HG02642 (cell line): ENCODE results near the gene TNFRSF19.

Experiments used
- ATAC-seq: cut with Tn5 transposase; IDR thresholded peaks from one replicate; pipeline ENCODE4 v1.9.1; 2021; ENCODE audit warnings: mild to moderate bottlenecking; ENCODE audit not compliant: unreplicated experiment, poor library complexity

The TNFRSF19 gene

DNA sequence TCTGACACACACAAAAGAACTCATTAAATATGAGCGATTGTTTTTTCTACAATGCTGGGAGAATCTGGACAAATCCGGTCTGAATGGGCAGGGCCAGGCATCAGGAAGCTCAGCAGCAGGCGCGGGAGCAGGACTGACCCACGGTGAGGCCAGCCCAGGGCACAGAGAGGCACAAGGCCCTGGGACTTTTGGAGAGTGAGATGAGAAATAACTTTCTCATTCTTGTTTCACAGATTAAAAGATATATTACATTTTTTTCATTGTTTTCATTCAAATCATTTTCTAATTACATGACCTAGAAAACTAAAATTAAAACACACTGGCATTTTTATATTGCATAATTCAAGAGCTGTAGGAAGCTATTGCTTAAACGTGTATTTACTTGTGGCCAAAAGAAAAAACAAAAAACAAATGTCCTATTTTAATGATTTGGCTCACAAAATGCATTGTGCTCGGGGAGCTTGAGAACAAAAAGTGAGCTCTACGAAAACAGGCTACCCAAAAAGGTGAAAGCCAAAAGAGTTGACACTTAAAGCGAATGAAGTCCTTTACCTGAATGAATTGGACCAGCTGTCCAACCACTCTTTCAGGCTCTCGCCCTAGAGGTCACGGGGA lies 133.1 kb downstream of the TNFRSF19 start:
- no peak for ATAC-seq

DNA sequence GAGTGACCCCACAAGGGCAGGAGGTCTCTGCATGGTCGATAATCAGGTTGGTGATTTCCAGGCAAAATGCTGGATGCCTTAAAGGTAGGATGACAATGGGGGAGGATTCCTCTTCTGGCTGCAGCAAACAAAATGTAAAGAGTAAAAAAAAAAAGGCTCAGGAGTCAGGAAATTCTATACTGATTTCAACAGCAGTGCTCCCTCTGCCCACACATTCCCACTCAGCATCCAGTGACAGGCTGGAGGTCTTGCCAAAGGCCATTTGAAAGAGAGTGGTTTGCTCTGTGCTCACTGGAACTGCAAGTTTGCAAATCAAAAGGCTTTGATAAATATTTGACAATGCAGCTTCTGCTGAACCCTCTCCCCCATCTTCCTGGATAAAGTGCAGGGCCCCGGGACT lies 135.4 kb downstream of the TNFRSF19 start:
- ATAC-seq: no peak

DNA sequence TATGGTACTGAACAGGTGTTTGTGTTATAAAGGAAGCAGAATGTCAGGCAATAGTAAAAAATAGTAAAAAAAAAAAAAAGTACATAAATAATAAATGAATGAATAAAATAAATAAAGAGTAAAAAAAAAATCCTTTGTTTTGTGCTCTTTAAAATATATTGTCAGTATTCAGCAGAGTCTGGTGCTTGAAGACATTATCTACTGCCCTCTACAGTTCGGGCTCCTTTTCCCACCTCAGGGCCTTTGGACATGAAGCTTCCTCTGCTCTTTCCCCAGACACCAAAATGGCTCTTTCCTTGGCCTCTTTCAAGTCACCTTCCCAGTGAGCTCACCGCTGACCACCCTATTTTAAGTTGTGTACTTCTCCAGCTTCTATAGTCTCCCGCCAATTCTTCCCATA lies 137.5 kb downstream of the TNFRSF19 start:
- ATAC-seq: no peak

- no peak for ATAC-seq
These were observed 139.3 kb downstream of the TNFRSF19 start for GRCh38 chr13:23709536-23709935.

DNA sequence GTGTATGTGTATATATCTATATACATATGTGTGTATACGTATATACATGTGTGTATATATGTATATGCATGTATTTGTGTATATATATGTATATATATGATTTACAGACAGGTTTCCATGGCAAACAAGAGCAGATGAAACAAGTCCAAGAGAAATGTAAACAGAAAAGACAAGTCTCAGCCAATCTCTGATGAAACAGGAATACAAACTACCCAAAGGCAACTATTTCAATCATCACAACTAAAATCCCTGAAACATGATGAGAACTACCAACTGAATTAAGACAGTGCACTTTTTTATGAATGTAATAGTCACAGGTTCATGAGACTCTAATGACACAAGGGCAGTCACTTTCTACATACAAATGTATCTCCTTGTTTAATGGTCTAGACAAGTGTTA lies 140.2 kb downstream of the TNFRSF19 start:
- no peak for ATAC-seq

DNA sequence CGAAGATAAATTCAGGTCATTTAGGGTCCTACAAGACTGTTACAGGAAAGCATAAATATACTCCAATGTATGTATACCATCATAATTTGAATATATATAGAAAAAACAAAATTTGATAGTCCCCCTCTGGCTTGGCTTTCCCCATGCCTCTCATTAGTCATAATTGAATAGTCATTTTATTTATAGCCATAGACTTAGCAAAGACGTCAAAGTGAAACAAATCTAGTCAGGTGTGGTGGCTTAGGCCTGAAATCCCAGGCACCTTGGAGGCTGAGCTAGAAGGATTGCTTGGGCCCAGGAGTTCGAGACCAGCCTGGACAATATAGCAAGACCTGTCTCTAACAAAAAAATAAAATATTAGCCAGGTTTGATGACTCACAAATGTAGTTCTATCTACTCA lies 141.1 kb downstream of the TNFRSF19 start:
- no peak for ATAC-seq

GRCh38 chr13:23714672-23715071 lies 144.5 kb downstream of the TNFRSF19 start:
- no peak for ATAC-seq

GRCh38 chr13:23715092-23715761 lies 145.0 kb downstream of the TNFRSF19 start:
- no peak for ATAC-seq

- no peak for ATAC-seq
These were observed 145.6 kb downstream of the TNFRSF19 start for GRCh38 chr13:23715762-23716235.

GRCh38 chr13:23716401-23716800 lies 146.2 kb downstream of the TNFRSF19 start:
- no peak for ATAC-seq

GRCh38 chr13:23718996-23719395 lies 148.8 kb downstream of the TNFRSF19 start:
- ATAC-seq: no peak

GRCh38 chr13:23722726-23723453 lies 152.7 kb downstream of the TNFRSF19 start:
- no peak for ATAC-seq

GRCh38 chr13:23723471-23723870 lies 153.3 kb downstream of the TNFRSF19 start:
- no peak for ATAC-seq

GRCh38 chr13:23724196-23724970 lies 154.2 kb downstream of the TNFRSF19 start:
- no peak for ATAC-seq
